GM13977 (cell line): ENCODE data around the gene CDSN.

Experiments used
- DNase-seq: peaks from one replicate; pipeline ENCODE4 v3.0.0; 2012; ENCODE audit warnings: low spot score
- in situ Hi-C: fragments of 300-500 bp; cut with MboI; formaldehyde crosslinking; loops from one replicate; pipeline ENCODE4 v1.12.0; 2022; ENCODE audit warnings: low sequenced_read_pairs, low pct_unique_long_range_greater_than_20kb, mixed read lengths, inconsistent platforms; ENCODE audit not compliant: unreplicated experiment
- TF ChIP-seq, protein P1 (sequence below): IDR thresholded peaks from 2 replicates; pipeline ENCODE4 v1.5.1; 2012; ENCODE audit warnings: mild to moderate bottlenecking, control low read depth; ENCODE audit not compliant: insufficient read depth; ENCODE audit errors: extremely low read depth, missing control alignments

Gene CDSN

DNA sequence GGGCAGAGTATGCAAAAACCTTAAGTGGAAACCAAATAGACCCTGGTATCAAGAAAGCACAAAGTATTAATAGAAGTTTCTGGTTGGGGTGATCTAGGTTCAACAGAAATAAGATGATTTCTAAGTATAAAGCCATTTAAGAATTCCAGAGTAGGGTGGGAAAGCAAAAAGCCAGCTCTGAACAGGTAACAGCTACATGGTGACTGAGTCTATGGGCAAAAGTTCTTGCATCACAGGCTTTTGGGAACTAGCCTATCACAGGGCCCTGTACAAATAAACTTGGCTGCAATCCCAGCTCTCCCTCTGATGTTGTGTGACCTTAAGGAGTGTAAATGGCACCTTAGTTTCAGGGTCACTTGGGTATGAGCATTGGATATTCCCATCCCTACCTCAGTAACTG lies 43.7 kb upstream of the CDSN start:
- DNase-seq: no peak
- TF ChIP-seq, protein P1, sequence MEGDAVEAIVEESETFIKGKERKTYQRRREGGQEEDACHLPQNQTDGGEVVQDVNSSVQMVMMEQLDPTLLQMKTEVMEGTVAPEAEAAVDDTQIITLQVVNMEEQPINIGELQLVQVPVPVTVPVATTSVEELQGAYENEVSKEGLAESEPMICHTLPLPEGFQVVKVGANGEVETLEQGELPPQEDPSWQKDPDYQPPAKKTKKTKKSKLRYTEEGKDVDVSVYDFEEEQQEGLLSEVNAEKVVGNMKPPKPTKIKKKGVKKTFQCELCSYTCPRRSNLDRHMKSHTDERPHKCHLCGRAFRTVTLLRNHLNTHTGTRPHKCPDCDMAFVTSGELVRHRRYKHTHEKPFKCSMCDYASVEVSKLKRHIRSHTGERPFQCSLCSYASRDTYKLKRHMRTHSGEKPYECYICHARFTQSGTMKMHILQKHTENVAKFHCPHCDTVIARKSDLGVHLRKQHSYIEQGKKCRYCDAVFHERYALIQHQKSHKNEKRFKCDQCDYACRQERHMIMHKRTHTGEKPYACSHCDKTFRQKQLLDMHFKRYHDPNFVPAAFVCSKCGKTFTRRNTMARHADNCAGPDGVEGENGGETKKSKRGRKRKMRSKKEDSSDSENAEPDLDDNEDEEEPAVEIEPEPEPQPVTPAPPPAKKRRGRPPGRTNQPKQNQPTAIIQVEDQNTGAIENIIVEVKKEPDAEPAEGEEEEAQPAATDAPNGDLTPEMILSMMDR: no peak
- in situ Hi-C loops: no loop called here

DNA sequence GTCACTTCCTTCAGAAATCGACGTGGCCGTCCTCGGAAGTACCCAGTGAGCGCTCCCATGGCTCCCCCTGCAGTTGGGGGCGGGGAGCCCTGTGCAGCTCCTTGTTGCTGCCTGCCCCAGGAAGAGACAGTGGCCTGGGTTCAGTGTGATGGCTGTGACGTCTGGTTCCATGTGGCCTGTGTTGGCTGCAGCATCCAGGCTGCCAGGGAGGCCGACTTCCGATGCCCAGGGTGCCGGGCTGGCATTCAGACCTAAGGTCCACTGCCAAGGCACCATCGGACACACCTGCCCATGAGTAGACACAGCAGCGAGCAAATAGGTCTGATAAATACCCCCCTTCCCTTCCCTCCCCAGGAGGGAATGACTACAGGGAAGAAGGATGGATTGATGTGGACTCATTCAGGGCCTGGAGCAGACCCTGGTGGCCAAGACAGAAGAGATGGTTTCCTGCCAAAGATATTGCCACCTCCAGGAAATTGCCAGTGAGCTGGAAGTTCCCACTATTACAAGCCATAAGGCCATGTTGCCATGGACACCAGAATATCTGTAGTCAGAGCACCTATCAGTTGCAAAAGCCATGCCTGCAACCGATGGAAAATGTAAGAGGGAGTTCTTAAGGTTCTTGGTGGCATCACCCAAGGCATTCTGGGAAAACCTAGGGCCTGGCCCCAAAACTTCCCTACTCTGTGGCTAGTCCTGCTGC lies 42.4 kb upstream of the CDSN start:
- in situ Hi-C loops: no loop called here
- TF ChIP-seq, protein P1: no peak
- DNase-seq: no peak

DNA sequence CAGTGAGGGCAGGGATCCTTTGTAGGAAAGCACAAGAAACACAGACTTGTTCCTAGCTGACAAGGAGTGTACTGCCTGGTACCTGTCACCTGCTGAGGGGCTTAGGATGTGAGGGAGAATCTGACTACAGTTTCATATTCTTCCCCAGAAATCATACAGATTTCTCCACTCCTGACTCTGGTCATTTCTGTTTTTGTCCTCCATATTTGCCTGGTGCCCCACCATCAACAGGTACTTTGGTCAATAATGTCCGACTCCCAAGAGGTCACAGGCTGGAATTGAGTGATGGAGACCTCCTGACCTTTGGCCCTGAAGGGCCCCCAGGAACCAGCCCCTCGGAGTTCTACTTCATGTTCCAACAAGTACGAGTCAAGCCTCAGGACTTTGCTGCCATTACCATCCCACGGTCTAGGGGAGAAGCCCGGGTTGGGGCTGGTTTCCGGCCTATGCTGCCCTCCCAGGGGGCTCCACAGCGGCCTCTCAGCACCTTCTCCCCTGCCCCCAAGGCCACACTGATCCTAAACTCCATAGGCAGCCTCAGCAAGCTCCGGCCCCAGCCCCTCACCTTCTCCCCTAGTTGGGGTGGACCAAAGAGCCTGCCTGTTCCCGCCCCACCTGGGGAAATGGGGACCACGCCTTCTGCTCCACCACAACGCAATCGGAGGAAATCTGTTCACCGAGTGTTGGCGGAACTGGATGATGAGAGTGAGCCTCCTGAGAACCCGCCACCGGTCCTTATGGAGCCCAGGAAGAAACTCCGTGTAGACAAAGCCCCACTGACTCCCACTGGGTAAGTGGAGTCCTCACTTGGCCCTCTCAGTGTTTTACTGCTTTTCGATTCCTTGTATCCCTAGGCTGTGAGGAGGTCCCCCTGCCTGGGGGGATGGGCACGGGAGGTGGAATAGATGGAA lies 41.2 kb upstream of the CDSN start:
- DNase-seq: no peak
- TF ChIP-seq, protein P1: no peak
- in situ Hi-C loops: no loop called here

GRCh38 chr6:31158863-31159855 lies 38.9 kb upstream of the CDSN start:
- in situ Hi-C loops: no loop called here
- DNase-seq: peak; percentile 47
- TF ChIP-seq, protein P1: no peak

GRCh38 chr6:31158140-31158862 lies 38.1 kb upstream of the CDSN start, which contains the start of gene TCF19:
Gene TCF19, plus strand, starts transcription at chr6:31158589. Its CDS starts 881 bp downstream, at chr6:31159470.
- in situ Hi-C loops: no loop called here
- TF ChIP-seq, protein P1: no peak
- DNase-seq: peak; percentile 100
